A549 (cell line): ENCODE data around the gene CD276. TPM values are rescaled to one million over a fixed set of nuclear protein-coding genes. Genes with fewer than 3 reads are reported as not detected.
A peak's percentile ranks its signal among the peaks of the same experiment; 100 is the strongest.
"Not testable (repeated sequence)": the region's sequence is repeated elsewhere in the genome, so short reads cannot be mapped to it uniquely, and the experiment has no call there.

Experiments
- ATAC-seq, 2 experiments: fragments of 200-7000 bp in 1 of 2; fragments of >200 bp in 1 of 2; cut with Nextera tagmentation in 1 of 2; cut with Tn5 transposase in 1 of 2; 3 replicates each; pipeline versions ENCODE4 v1.8.0 to v1.9.1; 2018 to 2020; ENCODE audit warnings: mild to moderate bottlenecking in 1 of 2, moderate library complexity in 1 of 2
- CTCF ChIA-PET: fragments of 300-600 bp; sonication (Branson Sonifier 250); formaldehyde crosslinking; extraction: SDS; loops from one replicate; lab custom pipeline; 2021; ENCODE audit warnings: antibody characterized with exemption, inconsistent platforms; lab: Yijun Ruan, JAX
- POLR2A ChIA-PET: fragments of 350-600 bp; formaldehyde crosslinking; extraction: SDS; loops from one replicate; lab custom pipeline; 2021; ENCODE audit warnings: antibody characterized with exemption, inconsistent platforms; lab: Yijun Ruan, JAX
- DNase-seq, 2 experiments: peaks; one replicate each; pipeline versions ENCODE4 v3.0.0 to v3.0.0-alpha.2; 2011 to 2016; ENCODE audit warnings: low read depth in 1 of 2, low spot score in 1 of 2
- FAIRE-seq: peaks from 2 replicates; lab custom pipeline; 2011; peaks lifted over from hg19 to GRCh38; lab: Jason Lieb, UNC
- H3K27ac ChIP-seq, 2 experiments: fragments of >200 bp; sonication (Bioruptor Twin); formaldehyde crosslinking; 3 replicates each; pipeline ENCODE4 v1.5.1; 2016 to 2017
- H3K4me1 ChIP-seq: fragments of >200 bp; sonication (Bioruptor Twin); formaldehyde crosslinking; 3 replicates; pipeline ENCODE4 v1.6.1; 2016
- H3K4me2 ChIP-seq: fragments of >200 bp; sonication (Bioruptor Twin); formaldehyde crosslinking; 3 replicates; pipeline ENCODE4 v1.6.1; 2016
- H3K4me3 ChIP-seq: fragments of >200 bp; sonication (Bioruptor Twin); formaldehyde crosslinking; 3 replicates; pipeline ENCODE4 v1.5.1; 2016
- H3K9me3 ChIP-seq: fragments of >200 bp; sonication (Bioruptor Twin); formaldehyde crosslinking; 3 replicates; pipeline ENCODE4 v1.6.1; 2016
- BHLHE40 ChIP-seq: IDR thresholded peaks from 2 replicates; pipeline ENCODE4 v1.6.1; 2012; ENCODE audit warnings: low read depth, low read length, inconsistent platforms
- CBX8 ChIP-seq: fragments of 200-600 bp; sonication (generic); IDR thresholded peaks from 2 replicates; pipeline ENCODE4 v1.6.1; 2016
- CHD4 ChIP-seq: fragments of 200-600 bp; sonication (generic); IDR thresholded peaks from 2 replicates; pipeline ENCODE4 v1.6.1; 2016; ENCODE audit warnings: antibody characterized with exemption, mild to moderate bottlenecking, borderline replicate concordance
- FOXS1 ChIP-seq: fragments of 250-450 bp; sonication (Bioruptor Pico); IDR thresholded peaks from 2 replicates; pipeline ENCODE4 v1.5.0; 2020; ENCODE audit warnings: mild to moderate bottlenecking, moderate library complexity
- HOXB5 ChIP-seq: fragments of 250-450 bp; sonication (Bioruptor Pico); IDR thresholded peaks from 2 replicates; pipeline ENCODE4 v1.5.0; 2020; ENCODE audit warnings: mild to moderate bottlenecking, moderate library complexity
- NPAS2 ChIP-seq: fragments of 250-450 bp; sonication (Bioruptor Pico); IDR thresholded peaks from 2 replicates; pipeline ENCODE4 v1.8.0; 2022; ENCODE audit warnings: mild to moderate bottlenecking, moderate library complexity, borderline replicate concordance
- RAD21 ChIP-seq, 2 experiments: fragments of >200 bp in 1 of 2; sonication (Bioruptor Twin) in 1 of 2; formaldehyde crosslinking in 1 of 2; IDR thresholded peaks in 1 of 2; conservative IDR thresholded peaks in 1 of 2; 2 replicates in 1 of 2; 3 replicates in 1 of 2; pipeline ENCODE4 v1.6.1; 2012 to 2018; ENCODE audit warnings: inconsistent platforms in 1 of 2
- RARB ChIP-seq: fragments of 250-450 bp; sonication (Bioruptor Pico); IDR thresholded peaks from 2 replicates; pipeline ENCODE4 v1.8.0; 2021; ENCODE audit warnings: mild to moderate bottlenecking, moderate library complexity
- RCOR1 ChIP-seq: fragments of 150-350 bp; IDR thresholded peaks from 2 replicates; pipeline ENCODE4 v1.6.1; 2014; ENCODE audit warnings: antibody characterized with exemption, low read length, low read depth
- SMC3 ChIP-seq: fragments of >200 bp; sonication (Bioruptor Twin); formaldehyde crosslinking; IDR thresholded peaks from 3 replicates; pipeline ENCODE4 v1.6.1; 2018; ENCODE audit warnings: inconsistent platforms
- TFCP2L1 ChIP-seq: fragments of 250-450 bp; sonication (Bioruptor Pico); IDR thresholded peaks from 2 replicates; pipeline ENCODE4 v1.5.0; 2021; ENCODE audit warnings: mild to moderate bottlenecking
- WGBS: methylation state at CpG from one replicate; pipeline ENCODE4 v1.1.6; 2017; ENCODE audit errors: missing lambda C conversion rate; 5-methylcytosine and 5-hydroxymethylcytosine counted together
- polyA plus RNA-seq, 4 experiments: library from polyadenylated mRNA; depleted of rRNA in 3 of 4; stranded (reverse); fragments of >200 nt; fragmentation: RNase III in 1 of 4; extraction: RNeasy Plus Mini Kit Qiagen cat#74134 plus additional on column Dnase treatment in 1 of 4; gene quantifications; 2 replicates in 3 of 4; 3 replicates in 1 of 4; pipeline ENCODE4 v1.2.3, GENCODE V29; 2011 to 2017
- TF ChIP-seq, protein P1 (sequence below): fragments of >200 bp; sonication (Bioruptor Twin); formaldehyde crosslinking; IDR thresholded peaks from 2 replicates; pipeline ENCODE4 v1.6.1; 2016
- TF ChIP-seq, protein P2 (sequence below): fragments of 250-450 bp; sonication (Bioruptor Pico); IDR thresholded peaks from 2 replicates; pipeline ENCODE4 v1.5.0; 2020; ENCODE audit warnings: low read depth, mild to moderate bottlenecking, moderate library complexity
- TF ChIP-seq, protein P3 (sequence below): IDR thresholded peaks from 2 replicates; pipeline ENCODE4 v1.6.1; 2012
- TF ChIP-seq, protein P4 (sequence below): fragments of >200 bp; sonication (Bioruptor Twin); formaldehyde crosslinking; IDR thresholded peaks from 3 replicates; pipeline ENCODE4 v1.5.1; 2016

Gene CD276
- polyA plus RNA-seq, 2 of the 4 experiments (the other 2 are of a cell fraction): 24.8 to 31.0 TPM

DNA sequence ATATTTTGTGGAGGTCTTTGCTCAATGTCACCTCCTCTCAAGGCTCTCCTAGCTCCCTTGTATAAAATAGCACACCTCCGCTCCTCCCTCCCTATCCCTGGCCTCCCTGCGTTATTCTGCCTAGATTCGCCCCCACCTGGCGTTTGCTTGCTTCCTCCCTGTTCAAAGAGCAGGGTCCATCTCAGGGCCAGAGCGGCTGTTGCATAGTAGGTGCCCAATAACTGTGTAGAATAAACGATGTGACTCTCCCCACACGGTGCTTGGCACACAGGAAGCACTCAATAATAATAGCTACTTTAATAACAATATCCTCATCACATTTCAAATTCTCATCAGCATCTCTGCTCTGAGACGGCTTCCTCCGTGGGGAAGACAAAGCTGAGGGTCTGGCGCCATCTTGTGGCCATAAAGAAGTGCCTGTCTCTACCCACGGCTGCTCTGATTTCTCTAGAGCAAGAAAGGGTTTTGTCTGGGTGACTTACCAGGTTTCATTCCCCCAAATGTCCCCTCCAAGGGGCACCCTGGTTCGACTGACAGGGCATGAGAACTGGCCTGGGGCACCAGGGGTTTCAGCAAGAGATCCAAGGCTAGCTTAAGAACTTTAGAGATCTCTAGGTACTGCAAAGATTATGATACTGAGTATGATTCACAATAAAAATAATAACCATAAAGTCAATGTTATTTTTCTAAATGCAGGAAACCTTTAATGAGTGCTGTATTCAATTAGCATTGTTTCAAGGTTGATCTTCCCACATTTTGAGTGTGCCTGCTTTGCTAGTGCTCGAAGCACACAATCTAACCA lies 16.1 kb downstream of the CD276 start:
- WGBS: 36% methylated on average over 13 of the region's 13 CpGs
- peak; percentile 71 to 85 for ATAC-seq
- FAIRE-seq: no peak
- Histone ChIP-seq H3K9me3 (no peaks in the 10 kb centered on the region), H3K4me3 (no peak overlapping the region), H3K4me2 (no peak overlapping the region), H3K27ac (no peak overlapping the region), H3K4me1 (no peaks in the 10 kb centered on the region)
- POLR2A ChIA-PET: interaction anchor here (1.1 to 1.9 kb wide), 2 partner anchors 64 to 139 kb away, joined by 3 to 5 read pairs; no protein-coding TSS in a partner anchor
- CTCF ChIA-PET: interaction anchor here (0.7 to 13.4 kb wide), 63 partner anchors 9 to 463 kb away, joined by 3 to 214 read pairs (median 4); partner anchors contain the start of genes CD276 and NPTN
- TF ChIP-seq, protein P1, sequence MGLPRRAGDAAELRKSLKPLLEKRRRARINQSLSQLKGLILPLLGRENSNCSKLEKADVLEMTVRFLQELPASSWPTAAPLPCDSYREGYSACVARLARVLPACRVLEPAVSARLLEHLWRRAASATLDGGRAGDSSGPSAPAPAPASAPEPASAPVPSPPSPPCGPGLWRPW: no peak
- no peak for TF ChIP-seq RCOR1
- no peak for TF ChIP-seq HOXB5 (CRISPR knock-in tag)
- no peak for TF ChIP-seq FOXS1 (CRISPR knock-in tag)
- no peak for TF ChIP-seq BHLHE40
- TF ChIP-seq CHD4: no peak
- TF ChIP-seq, protein P2, sequence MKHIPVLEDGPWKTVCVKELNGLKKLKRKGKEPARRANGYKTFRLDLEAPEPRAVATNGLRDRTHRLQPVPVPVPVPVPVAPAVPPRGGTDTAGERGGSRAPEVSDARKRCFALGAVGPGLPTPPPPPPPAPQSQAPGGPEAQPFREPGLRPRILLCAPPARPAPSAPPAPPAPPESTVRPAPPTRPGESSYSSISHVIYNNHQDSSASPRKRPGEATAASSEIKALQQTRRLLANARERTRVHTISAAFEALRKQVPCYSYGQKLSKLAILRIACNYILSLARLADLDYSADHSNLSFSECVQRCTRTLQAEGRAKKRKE (CRISPR knock-in tag): no peak
- TF ChIP-seq NPAS2: no peak
- peak; percentile 87 to 94 for TF ChIP-seq RAD21 (conservative IDR thresholded peaks at IDR 0.05 in 1 of 2, IDR thresholded peaks at IDR 0.05 in 1 of 2)
- TF ChIP-seq RARB: no peak
- TF ChIP-seq, protein P3, sequence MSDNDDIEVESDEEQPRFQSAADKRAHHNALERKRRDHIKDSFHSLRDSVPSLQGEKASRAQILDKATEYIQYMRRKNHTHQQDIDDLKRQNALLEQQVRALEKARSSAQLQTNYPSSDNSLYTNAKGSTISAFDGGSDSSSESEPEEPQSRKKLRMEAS: no peak
- TF ChIP-seq SMC3: peak; percentile 85
- no peak for TF ChIP-seq CBX8
- TF ChIP-seq, protein P4, sequence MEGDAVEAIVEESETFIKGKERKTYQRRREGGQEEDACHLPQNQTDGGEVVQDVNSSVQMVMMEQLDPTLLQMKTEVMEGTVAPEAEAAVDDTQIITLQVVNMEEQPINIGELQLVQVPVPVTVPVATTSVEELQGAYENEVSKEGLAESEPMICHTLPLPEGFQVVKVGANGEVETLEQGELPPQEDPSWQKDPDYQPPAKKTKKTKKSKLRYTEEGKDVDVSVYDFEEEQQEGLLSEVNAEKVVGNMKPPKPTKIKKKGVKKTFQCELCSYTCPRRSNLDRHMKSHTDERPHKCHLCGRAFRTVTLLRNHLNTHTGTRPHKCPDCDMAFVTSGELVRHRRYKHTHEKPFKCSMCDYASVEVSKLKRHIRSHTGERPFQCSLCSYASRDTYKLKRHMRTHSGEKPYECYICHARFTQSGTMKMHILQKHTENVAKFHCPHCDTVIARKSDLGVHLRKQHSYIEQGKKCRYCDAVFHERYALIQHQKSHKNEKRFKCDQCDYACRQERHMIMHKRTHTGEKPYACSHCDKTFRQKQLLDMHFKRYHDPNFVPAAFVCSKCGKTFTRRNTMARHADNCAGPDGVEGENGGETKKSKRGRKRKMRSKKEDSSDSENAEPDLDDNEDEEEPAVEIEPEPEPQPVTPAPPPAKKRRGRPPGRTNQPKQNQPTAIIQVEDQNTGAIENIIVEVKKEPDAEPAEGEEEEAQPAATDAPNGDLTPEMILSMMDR: peak; percentile 87
- no peak for TF ChIP-seq TFCP2L1 (CRISPR knock-in tag)
- DNase-seq: peak; percentile 38 to 70

DNA sequence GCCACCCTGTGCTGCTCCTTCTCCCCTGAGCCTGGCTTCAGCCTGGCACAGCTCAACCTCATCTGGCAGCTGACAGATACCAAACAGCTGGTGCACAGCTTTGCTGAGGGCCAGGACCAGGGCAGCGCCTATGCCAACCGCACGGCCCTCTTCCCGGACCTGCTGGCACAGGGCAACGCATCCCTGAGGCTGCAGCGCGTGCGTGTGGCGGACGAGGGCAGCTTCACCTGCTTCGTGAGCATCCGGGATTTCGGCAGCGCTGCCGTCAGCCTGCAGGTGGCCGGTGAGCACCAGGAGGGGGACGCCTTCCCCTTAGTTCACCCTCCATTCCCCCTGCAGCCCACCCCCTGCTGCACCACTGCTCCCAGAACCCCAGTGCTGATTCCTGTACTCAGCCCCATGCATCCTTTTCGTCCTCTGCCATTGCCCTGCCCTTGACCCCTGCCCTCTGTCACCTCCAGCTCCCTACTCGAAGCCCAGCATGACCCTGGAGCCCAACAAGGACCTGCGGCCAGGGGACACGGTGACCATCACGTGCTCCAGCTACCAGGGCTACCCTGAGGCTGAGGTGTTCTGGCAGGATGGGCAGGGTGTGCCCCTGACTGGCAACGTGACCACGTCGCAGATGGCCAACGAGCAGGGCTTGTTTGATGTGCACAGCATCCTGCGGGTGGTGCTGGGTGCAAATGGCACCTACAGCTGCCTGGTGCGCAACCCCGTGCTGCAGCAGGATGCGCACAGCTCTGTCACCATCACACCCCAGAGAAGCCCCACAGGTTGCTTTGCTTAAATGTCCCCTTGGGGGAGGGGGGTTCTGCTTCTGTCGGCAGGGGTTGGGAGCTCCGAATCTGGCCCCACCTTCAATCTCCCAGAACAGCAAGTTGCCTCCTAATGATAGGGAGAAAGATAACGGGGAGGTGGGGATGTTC lies 18.4 kb downstream of the CD276 start:
- H3K4me1 ChIP-seq, FAIRE-seq, ATAC-seq, H3K9me3 ChIP-seq, POLR2A ChIA-PET, DNase-seq, H3K27ac ChIP-seq, H3K4me2 ChIP-seq, H3K4me3 ChIP-seq: not testable (repeated sequence)
- 91% methylated on average over 26 of the region's 33 CpGs for WGBS
- CTCF ChIA-PET: interaction anchor here (1.0 to 13.4 kb wide), 6 partner anchors 17 to 396 kb away, joined by 3 to 214 read pairs (median 68); partner anchors contain the start of genes CD276 and NPTN

DNA sequence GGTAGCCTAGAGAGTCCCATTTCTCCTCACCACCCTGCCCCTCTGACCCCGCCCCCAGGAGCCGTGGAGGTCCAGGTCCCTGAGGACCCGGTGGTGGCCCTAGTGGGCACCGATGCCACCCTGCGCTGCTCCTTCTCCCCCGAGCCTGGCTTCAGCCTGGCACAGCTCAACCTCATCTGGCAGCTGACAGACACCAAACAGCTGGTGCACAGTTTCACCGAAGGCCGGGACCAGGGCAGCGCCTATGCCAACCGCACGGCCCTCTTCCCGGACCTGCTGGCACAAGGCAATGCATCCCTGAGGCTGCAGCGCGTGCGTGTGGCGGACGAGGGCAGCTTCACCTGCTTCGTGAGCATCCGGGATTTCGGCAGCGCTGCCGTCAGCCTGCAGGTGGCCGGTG lies 19.4 kb downstream of the CD276 start:
- DNase-seq, FAIRE-seq, H3K4me2 ChIP-seq, H3K4me1 ChIP-seq, H3K27ac ChIP-seq, POLR2A ChIA-PET, H3K9me3 ChIP-seq, H3K4me3 ChIP-seq: not testable (repeated sequence)
- CTCF ChIA-PET: interaction anchor here (0.8 to 13.4 kb wide), 14 partner anchors 7 to 397 kb away, joined by 3 to 214 read pairs (median 18); partner anchors contain the start of gene NPTN
- WGBS: 92% methylated on average over 13 of the region's 23 CpGs
- ATAC-seq: peak; percentile 27 to 53; a peak in 2 of 6 replicates

DNA sequence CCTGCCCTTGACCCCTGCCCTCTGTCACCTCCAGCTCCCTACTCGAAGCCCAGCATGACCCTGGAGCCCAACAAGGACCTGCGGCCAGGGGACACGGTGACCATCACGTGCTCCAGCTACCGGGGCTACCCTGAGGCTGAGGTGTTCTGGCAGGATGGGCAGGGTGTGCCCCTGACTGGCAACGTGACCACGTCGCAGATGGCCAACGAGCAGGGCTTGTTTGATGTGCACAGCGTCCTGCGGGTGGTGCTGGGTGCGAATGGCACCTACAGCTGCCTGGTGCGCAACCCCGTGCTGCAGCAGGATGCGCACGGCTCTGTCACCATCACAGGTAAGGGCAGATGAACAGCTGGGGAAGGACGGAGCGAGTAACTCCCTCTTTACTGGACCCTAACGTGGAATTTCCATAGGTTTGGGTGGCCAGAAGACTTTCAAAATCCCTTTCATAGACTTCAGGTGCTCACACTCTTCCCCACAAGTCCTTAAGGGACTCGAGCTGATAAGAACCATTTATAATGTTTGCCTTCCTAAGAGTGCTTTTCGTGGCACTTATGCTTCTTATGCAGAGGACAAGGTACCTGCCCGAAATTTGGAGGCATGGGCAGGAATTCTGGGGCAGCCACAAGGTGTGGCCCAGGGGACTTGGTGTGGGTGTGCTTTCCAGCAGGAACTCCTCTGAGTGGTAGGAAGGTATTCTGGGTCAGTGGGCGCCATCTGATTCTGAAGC lies 20.1 kb downstream of the CD276 start:
- WGBS: 70% methylated on average over 9 of the region's 23 CpGs
- POLR2A ChIA-PET, FAIRE-seq, H3K4me3 ChIP-seq, DNase-seq, H3K4me2 ChIP-seq, H3K27ac ChIP-seq, H3K9me3 ChIP-seq, H3K4me1 ChIP-seq: not testable (repeated sequence)
- CTCF ChIA-PET: interaction anchor here (0.6 to 13.4 kb wide), 32 partner anchors 8 to 467 kb away, joined by 3 to 214 read pairs (median 5); partner anchors contain the start of genes CD276 and NPTN
- ATAC-seq: peak; percentile 8 to 44; a peak in 2 of 6 replicates
